ENCODE results near the gene MAML2.

DNA sequence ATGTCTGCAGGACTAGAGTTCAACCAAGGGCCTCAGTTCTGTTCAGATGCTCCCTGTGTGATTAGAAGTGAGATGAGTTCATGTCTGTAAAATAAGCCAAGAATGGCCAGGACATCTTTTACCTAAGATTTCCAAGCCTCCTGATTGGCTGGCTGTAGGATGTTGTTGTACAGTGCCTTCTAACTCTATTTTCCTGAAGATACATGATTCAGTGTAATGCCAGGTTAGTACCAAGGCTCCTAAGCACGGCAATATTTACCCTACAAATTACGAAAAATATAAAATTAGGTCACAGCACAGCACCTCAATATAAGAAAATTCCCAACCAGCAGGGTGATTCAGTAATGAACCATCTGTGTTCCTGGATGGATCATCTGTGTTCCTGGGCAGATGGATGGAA is 279.1 kb downstream of the MAML2 start:
- TF ChIP-seq POLR2A (IDR thresholded peaks at IDR 0.05) = no peak
- TF ChIP-seq, protein P1, sequence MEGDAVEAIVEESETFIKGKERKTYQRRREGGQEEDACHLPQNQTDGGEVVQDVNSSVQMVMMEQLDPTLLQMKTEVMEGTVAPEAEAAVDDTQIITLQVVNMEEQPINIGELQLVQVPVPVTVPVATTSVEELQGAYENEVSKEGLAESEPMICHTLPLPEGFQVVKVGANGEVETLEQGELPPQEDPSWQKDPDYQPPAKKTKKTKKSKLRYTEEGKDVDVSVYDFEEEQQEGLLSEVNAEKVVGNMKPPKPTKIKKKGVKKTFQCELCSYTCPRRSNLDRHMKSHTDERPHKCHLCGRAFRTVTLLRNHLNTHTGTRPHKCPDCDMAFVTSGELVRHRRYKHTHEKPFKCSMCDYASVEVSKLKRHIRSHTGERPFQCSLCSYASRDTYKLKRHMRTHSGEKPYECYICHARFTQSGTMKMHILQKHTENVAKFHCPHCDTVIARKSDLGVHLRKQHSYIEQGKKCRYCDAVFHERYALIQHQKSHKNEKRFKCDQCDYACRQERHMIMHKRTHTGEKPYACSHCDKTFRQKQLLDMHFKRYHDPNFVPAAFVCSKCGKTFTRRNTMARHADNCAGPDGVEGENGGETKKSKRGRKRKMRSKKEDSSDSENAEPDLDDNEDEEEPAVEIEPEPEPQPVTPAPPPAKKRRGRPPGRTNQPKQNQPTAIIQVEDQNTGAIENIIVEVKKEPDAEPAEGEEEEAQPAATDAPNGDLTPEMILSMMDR (IDR thresholded peaks at IDR 0.05) = no peak
